SH-SY5Y (cell line): ENCODE results near the gene ZNF615.

Experiments used
- GATA2 ChIP-seq: IDR thresholded peaks from 2 replicates; pipeline ENCODE4 v1.6.1; 2011; ENCODE audit warnings: mild to moderate bottlenecking, low read depth, low read length
- GATA3 ChIP-seq: IDR thresholded peaks from 2 replicates; pipeline ENCODE4 v1.6.1; 2011; ENCODE audit warnings: low read depth, mild to moderate bottlenecking, low read length, moderate library complexity

GRCh38 chr19:52022193-52022592, 14.2 kb upstream of the ZNF615 start:
- no peak for TF ChIP-seq GATA2
- TF ChIP-seq GATA3 = no peak
